Kidney glomerular epithelial cell (primary cell): ENCODE results near the gene VASP.
"Not testable (repeated sequence)": the region's sequence is repeated elsewhere in the genome, so short reads cannot be mapped to it uniquely, and the experiment has no call there.

ENCODE experiments used
- DNase-seq: peaks from one replicate; lab custom pipeline; 2025; lab: John Stamatoyannopoulos, UW

The VASP gene

DNA sequence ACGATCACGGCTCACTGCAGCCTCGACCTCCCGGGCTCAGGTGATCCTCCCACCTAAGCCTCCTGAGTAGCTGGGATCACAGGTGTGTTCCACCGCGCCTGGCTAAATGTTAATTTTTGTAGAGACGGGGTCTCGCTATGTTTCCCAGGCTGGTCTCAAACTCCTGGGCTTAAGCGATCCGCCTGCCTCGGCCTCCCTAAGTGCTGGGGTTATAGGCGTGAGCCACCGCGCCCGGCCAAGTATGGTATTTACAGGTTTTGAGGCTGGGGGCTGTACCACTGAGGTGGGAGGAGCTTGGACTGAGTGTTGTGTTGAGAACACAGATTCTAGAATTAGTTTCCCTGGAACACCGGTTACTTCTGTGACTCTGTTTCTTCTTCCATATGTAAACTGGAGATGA lies 9.5 kb upstream of the VASP start:
- DNase-seq: no peak

DNA sequence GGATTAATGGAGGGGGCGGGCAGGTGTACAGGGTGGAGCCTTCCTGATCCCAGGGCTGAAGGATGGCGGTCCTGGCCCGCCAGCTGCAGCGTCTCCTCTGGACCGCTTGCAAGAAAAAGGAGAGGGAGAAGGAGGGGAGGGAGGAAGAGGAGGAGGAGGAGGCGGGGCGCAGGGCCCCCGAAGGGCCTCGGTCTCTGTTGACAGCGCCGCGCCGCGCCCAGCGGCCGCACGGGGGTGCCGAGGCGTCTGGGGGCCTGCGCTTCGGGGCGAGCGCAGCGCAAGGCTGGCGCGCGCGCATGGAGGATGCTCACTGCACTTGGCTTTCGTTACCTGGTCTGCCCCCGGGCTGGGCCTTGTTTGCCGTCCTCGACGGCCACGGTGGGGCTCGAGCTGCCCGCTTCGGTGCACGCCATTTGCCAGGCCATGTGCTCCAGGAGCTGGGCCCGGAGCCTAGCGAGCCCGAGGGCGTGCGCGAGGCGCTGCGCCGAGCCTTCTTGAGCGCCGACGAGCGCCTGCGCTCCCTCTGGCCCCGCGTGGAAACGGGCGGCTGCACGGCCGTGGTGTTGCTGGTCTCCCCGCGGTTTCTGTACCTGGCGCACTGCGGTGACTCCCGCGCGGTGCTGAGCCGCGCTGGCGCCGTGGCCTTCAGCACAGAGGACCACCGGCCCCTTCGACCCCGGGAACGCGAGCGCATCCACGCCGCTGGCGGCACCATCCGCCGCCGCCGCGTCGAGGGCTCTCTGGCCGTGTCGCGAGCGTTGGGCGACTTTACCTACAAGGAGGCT lies 8.7 kb upstream of the VASP start, which contains the start of gene PPM1N:
TSS of gene PPM1N (plus strand) at position 33 of the 785 bp plus-strand sequence. CDS start at position 63, 30 bp downstream.
- no peak for DNase-seq

DNA sequence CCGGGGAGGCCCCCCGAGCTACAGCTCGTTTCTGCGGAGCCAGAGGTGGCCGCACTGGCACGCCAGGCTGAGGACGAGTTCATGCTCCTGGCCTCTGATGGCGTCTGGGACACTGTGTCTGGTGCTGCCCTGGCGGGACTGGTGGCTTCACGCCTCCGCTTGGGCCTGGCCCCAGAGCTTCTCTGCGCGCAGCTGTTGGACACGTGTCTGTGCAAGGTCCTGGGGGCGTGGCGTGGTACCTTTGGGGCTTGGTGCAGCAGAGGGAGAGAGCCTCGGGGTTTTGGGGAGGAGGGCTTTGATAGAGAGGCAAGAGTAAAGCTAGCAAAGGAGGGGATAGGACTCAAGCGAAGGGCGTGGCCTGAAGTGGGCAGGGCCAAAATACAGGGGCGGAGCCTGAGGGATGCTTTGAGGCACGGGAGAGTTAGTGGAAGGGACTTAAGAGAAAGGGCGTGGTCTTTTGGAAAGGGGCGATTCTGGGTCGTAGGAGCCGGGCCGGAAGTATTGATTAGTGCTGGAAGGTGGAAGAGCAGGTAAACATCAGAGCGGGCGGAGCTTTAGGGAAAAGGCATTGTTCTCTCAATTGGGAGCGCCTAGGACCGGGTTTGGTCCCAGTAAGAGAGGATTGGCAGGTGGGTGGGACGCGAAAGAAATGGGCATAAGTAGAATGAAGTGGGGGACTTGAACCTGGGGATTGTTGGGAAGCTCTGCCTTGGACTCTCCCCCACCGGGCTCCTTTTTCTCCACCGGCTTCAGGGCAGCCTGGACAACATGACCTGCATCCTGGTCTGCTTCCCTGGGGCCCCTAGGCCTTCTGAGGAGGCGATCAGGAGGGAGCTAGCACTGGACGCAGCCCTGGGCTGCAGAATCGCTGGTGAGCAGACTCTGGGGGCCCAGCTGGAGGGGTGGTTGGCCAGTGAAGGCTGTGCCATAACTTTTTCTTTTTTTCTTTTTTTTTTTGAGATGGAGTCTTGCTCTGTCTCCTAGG lies 7.8 kb upstream of the VASP start:
- no peak for DNase-seq

DNA sequence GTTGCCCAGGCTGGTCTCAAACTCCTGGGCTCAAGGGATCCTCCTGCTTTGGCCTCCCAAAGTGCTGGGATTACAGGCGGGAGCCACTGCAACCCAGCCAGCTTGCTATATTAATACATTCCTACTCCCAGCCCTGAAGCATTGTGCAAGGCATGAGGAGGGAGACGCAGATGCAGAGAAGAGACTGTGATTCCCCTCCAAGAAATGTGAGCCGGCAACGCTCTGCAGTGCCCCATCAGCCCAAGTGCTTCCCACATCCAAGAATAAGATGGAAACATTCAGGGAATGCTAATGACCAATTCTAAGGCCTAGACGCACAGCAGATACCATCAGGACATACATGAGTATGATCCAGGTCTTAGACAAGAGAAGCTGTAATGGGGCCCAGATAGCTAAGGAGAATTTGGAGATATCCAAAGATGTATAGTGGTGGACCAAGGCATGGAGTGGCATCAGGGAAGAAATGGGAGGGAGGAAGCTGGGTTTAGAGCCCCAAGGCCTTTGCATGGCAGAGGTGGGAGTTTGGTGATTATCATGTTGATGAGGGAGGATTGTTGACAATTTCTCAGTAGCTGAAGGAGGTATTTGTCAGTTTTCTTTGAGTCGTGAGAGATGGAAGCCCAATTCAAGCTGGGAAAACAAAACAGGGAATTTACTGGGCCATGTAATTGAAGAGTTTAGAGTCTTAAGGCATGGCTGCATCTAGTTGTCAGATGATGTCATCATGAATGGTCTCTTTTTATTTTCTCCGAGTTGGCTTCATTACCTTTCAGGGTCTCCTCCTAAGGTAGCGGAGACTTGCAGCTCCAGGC lies 6.2 kb upstream of the VASP start:
- DNase-seq: no peak

DNA sequence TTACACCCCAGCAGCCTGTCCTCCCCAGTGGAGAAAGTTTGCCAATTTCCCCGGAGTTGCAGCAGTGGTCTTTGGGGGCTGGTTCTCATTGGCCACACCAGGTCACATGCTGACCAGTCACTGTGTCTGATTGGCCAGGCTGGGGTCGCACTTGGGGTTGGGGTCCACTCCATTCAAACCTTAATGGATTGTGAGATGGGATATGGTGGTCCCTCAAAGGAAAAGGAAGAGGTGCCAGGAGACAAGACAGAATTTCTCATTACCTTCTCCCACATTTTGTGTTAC lies 5.6 kb upstream of the VASP start:
- no peak for DNase-seq

DNA sequence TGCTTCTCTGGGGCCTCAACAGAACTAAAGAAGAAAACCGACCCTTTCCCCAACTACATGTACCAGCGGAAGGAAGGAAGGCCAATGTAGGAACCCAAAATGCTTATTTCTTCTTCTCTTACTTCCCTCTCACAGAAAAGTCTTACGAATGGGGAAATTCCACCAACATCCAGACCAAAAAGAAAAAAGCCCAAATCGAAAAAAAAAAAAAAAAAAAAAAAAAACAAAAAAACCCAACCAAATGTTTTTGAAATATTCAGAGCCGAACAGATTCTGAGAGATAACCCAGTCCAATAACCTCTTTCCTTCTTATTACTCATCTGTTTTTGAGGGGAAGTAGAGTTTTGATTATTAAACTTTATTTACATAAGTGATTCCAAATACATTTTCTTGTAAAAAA lies 5.2 kb upstream of the VASP start:
- no peak for DNase-seq

DNA sequence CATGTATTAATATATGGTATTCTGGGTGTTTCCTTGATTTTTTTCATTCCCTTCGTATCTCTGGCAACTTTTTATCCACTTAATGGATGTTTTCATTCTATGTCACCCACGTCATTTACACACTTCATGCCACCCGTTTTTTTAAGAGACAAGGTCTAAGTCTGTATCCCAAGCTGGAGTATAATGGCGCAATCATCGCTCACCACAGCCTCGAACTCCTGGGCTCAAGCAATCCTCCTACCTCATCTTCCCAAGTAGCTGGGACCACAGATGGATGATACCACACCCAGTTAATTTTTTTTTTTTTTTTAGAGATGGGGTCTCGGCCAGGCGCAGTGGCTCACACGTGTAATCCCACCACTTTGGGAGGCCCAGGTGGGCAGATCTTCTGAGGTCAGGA lies 3.4 kb upstream of the VASP start:
- no peak for DNase-seq

DNA sequence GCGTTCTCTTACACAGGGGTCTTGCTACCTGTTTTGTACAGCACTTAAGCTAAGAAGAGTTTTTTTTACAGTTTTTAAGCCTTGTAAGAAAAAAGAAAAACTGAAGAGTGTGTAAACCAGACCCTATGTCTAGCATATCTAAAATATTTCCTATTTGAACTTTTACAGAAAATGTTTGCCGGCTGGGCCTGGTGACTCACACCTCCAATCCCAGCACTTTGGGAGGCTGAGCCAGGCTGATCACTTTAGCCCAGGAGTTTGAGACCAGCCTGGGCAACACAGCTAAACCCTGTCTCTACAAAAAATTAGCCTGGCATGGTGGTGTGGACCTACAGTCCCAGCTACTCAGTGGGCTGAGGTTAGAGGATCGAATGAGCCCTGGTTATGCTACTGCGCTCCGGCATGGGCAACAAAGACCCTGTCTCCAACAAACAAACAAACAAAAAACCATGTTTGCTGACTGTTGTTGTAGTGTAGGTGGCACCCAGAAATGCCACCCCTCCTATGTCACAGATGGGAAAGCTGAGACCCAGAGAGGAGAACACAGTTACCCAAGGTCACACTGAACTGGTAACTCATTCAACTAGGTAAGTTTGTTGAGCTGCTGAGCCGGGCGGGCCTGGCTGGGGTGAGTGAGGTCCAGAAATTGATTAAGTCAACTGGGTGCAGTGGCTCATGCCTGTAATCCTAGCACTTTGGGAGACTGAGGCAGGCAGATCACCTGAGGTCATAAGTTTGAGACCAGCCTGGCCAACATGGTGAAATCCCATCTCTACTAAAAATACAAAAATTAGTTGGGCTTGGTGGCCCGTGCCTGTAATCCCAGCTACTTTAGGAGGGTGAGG lies 1.9 kb upstream of the VASP start:
- DNase-seq: no peak

DNA sequence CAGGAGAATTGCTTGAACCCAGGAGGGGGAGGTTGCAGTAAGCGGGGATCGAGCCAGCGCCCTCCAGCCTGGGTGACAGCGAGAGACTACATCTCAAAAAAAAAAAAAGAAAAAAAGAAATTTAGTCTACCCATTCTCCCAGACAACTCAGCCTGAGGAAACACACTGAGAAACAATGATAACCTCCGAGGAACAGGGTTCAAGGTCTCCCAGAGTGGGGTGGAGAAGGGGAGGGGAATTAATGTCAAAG lies 1.4 kb upstream of the VASP start:
- no peak for DNase-seq

DNA sequence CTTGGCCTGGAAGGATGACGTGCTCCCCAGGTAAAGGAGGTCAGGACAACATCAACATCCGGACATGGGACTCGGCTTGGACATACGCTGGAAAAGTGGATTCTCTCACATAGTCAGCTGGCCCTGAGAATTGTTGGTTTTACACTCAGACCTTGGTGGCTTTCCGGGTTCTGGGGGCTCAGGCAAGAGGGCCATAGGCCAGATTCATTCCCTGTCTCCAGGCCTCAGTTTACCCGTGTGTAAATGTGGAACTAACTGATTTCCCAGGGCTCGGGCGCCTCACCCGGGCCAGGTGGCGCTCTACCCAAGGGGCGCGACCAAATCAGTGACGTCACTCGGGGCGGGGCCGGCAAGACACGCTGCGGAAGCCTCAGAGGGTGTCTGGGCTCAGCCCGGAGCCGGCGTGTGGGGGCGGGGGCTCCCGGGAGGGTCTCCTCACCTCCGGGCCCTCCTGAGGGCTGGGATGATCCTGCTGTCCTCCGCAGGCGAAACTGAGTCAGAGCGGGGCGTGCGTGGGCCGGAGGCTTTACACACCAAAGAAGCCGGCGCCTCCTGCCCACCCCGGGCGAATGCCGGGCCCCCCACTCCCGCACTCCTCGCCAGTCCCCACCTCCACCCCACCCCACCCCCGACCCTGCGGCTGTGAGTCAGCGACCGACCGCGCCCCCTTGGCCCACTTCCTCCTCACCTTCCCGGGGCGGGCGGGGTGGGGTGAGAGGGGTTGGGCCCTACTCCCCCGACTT lies 862 bp upstream of the VASP start:
- peak; percentile 91 for DNase-seq

DNA sequence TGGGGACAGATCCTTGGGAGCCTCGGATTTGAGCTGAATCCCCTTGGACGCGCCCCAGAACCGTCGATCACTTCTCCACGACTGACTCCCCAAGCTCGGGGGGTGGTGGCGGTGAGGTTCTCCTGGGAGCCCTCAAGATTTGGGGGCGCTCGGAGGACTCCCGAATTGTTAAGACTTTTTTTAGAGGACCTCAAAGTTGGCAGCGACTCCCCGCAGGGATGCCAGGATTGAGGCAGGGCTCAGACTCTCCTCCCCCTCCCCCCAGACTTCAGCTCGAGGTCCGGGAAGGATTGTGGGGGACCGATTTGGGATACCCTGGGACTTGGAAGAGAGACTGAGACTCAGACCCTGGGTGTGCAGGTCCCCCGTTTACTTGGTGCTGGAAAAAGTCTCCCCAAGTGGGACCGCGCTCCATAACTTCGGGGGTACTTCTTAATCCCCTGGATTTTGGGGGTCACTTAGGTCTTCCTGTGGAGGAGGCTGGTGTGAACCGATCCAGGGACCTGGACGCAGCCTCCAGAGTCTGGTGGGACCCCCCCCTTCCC lies 665 bp downstream of the VASP start:
- DNase-seq: no peak

DNA sequence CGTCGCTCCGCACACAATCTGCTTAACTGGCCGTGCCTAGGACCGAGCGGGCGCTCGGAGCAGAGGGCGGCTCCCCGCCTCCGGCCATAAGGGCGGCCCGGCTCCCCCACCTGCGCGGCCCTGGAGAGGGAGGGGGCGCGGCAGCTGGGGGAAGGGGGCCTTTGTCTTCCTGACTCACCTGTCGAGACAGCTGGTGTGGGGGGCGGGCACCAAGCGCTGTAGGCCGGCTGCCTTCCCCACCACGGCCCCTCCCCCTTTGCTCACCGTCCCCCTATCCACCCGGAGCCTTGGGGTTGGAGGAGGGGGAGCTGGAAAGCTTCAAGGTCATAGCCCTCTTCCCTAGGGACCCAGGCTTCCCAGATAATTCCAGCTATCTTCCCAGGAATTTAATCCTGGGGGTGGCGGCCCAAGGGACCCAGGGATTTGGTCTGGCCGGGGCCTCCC lies 1.2 kb downstream of the VASP start:
- DNase-seq: no peak

DNA sequence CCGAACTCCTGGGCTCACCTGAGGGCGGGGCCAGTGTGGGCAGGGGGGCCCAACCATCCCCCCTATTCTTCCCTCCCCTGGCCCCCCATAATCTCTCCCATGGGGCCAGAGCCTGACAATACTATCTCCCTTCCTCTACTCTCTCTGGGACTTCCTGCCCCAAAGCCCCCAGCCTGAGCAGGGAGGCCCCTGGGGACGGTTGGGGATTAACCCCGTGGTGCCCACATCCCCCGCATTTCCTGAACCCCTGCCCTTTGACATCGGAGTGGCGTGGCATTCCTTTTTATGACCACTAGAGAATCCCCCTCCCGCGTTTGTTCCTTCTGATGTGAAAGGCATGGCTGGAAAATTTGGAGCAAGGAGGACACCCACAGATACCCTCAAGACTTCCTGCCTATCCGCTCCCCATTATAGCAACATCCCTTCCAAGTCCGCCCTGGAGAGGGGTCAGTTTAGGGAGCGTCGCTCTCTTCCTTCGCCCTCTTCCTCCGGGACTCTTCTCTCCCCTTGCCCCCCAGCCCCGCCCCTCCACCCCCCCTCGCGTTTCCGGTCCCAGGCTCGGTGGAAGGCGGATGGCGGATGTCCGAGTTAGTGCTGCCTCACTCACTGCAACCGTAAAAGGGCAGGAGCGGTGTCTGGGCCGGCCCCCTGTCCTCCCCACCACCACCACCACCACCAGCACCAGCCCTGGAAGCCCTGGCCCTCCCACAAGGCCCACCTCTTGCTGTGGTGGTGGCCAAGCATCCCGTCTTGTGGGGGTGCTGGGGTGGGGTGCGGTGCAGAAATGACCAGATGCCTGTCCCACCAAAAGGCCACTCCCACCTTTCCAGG lies 1.8 kb downstream of the VASP start:
- peak; percentile 31 for DNase-seq

DNA sequence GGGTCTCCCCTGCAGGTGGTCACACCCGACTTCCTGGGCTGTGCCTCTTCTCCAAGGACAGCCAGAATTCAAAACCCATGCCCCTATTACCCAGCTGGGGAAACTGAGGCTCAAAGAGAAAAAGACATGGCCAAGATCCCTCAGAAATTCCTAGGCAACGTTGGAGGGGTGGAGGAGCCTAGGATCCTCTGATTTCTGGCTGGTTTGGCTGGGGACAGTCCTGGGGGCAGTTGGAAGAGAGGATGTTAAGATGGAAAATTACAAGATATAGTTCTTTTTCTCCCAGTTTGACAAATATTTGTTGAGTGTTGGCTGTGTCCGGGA lies 2.4 kb downstream of the VASP start:
- DNase-seq: no peak

DNA sequence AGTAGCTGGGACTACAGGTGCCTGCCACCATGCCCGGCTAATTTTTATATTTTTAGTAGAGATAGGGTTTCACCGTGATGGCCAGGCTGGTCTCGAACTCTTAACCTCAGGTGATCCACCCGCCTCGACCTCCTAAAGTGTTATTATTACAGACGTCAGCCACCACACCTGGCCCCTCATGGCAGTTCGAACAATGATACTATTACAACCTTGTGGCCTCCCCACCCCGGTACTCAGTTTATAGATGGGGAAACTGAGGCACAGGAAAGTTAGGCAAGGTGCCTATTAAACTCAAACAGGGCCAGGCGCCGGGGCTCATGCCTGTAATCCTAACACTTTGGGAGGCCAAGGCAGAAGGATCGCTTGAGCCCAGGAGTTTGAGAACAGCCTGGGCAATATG lies 3.1 kb downstream of the VASP start:
- DNase-seq: not testable (repeated sequence)

DNA sequence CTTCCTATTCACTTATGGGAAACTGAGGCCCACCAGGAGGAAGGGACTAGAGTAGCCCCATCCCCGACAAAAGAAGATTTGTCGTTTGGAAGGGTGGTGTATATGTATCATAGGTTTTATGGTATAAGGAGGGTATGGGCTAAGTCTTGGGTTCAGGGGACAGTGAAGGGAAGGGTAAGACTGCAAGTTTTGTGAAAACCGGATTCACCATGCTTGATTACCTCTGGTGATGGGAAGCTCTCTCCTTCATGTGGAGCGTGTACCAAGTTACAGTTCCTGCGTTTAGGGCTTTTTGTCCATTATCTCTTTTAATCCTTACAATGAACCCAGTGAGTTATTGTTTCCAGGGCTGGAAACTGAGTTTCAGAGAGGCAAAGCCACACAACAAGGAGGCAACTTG lies 3.8 kb downstream of the VASP start:
- no peak for DNase-seq

DNA sequence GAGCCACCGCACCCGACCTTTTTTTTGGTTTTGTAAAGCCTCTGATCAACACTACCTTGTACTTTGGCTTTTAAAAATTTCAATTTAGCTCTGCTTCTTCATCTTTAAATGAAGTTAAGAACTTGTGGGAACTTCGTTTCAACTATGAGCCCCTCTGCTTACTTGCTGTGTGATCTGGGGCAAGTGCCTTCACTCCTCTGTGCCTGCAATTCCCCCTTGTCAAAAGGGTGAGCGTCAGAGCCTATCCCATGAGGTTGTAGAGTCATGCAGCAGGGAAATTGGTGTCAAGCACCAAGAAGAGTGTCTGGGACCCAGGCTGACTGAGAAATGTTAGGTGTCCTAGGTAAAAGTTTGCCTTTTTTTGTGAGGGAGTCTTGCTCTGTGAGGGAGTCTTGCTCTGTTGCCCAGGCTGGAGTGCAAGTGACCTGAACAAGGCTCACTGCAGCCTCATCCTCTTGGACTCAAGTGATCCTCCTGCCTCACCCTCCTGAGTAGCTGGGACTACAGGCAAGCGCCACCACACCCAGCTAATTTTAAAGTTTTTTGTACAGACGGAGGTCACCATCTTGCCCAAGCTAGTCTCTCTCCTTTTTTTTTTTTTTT lies 5.7 kb downstream of the VASP start:
- no peak for DNase-seq

DNA sequence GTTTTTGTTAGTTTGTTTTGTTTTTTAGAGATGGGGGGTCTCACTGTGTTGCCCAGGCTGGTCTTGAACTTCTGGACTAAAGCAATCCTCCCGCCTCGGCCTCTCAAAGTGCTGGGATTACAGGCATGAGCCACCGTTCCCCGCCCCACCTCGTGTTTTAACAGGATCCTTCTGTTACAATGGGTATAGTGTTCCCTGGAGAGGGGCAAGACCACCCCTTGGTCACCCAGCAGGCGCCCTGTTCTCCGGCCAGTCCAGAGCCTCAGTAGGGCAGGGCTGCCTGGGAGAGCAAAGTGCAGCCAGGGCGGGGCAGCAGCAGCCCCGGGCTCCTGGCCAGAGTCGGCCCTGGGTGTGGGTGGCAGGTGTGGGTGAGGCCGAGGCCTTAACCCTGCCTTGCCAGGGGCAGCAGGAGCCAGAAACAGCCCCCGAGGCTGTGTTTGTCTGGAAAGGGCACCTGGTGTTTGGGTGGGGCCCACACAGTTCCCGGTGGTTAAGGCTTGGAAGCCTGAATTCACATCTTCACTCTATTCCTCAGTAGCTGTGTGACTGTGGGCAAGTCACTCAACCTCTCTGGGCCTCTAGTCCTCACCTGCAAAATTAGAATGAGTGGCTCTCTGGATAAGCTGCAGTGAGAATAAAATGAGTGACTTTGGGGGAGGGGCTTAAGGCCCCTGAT lies 7.2 kb downstream of the VASP start:
- no peak for DNase-seq

DNA sequence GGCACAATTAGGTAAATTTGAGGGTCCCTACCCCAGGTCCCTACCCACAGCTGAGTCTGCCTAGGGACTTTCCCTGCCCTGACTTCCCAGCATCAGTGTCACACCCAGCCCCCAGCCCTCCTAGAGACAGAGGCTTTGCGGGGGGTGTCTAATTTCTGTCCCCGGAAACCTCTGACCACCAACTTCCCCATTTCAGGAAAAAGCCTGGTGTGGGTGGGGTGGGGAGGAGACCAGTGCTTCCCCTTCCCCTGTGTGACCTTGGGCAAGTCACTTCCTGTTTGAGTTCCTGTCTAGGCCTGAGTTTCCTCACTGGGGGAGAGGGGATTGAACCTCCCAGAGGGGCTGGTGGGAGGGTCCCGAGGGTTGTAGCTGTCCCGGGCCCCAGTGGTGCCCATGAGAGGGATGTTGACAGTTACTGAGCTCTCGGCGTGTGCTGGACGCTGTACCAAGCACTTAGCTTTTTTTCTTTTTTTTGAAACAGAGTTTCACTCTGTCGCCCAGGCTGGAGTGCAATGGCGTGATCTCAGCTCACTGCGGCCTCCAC lies 7.9 kb downstream of the VASP start:
- DNase-seq: no peak
